Measurements from ENCODE around the gene PPP6R2.

DNA sequence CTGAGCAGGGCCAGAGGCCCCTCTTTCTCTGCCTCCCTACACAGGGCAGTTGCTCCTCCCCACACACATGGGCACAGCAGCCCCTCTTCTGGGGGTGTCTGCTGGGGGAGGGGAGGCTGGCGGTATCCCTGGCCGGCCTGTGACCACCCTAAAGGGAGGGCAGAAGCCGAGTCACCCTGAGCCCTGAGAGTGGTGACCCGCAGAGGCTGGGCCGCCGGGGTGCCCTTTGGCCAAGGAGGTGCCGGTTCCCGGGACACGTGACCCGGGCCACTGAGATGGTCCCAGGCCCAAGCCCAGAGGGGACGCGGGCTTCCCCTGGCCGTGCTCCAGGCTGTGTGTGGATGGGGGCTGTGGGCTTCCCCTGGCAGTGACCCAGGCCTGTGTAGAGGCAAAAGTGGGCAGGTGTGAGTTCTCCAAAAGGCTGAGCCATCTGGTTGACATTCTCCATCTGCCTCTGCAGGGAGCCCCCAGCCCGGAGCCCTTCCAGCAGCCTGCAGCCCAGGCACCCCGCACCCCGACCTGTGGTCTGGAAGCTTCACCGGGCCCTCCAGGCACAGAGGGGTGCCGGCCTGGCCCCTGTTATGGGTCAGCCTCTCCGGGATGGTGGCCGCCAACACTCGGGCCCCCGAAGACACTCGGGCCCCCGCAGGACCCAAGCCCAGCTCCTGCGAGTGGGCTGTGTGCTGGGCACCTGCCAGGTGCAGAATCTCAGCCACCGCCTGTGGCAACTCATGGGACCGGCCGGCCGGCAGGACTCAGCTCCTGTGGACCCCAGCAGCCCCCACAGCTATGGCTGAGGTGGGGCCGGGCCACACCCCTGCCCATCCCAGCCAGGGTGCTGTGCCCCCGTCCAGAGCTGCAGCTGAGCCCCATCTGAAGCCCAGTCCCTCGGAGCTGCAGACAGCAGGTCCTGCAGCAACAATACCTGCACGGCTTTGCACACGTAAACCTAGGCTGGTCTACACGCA, 139.3 kb downstream of the PPP6R2 start:
- TF ChIP-seq, protein P1, sequence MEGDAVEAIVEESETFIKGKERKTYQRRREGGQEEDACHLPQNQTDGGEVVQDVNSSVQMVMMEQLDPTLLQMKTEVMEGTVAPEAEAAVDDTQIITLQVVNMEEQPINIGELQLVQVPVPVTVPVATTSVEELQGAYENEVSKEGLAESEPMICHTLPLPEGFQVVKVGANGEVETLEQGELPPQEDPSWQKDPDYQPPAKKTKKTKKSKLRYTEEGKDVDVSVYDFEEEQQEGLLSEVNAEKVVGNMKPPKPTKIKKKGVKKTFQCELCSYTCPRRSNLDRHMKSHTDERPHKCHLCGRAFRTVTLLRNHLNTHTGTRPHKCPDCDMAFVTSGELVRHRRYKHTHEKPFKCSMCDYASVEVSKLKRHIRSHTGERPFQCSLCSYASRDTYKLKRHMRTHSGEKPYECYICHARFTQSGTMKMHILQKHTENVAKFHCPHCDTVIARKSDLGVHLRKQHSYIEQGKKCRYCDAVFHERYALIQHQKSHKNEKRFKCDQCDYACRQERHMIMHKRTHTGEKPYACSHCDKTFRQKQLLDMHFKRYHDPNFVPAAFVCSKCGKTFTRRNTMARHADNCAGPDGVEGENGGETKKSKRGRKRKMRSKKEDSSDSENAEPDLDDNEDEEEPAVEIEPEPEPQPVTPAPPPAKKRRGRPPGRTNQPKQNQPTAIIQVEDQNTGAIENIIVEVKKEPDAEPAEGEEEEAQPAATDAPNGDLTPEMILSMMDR (IDR thresholded peaks at IDR 0.05), result no peak
- TF ChIP-seq POLR2A (IDR thresholded peaks at IDR 0.05), result no peak

Measured in thyroid gland (tissue), 4 donors.